Stimulated activated naive B cell treated with anti-CD40 and anti-IgM and Interleukin-4, amounts not matched to agents 10 μg/mL and 1 μg/mL and 100 μg/mL, for 72 hours (primary cell): ENCODE measurements around the gene DIP2B.
"Not testable (repeated sequence)": the region's sequence is repeated elsewhere in the genome, so short reads cannot be mapped to it uniquely, and the experiment has no call there.

Experiments used
- ATAC-seq, 2 donors: fragments of 150-1000 bp; cut with Tn5 transposase; replicated peaks; 2 replicates each; pipeline ENCODE4 v1.10.0; 2021; ENCODE audit warnings: moderate library complexity in 1 of 2
- DNase-seq: peaks from one replicate; pipeline ENCODE4 v3.0.0; 2021
- H3K27ac Mint-ChIP-seq: one replicate; pipeline ENCODE4 v1.8.0; 2022; ENCODE audit warnings: mild to moderate bottlenecking, mixed read lengths
- H3K27me3 Mint-ChIP-seq, 2 donors: one replicate each; pipeline ENCODE4 v1.8.0; 2022; ENCODE audit warnings: mixed read lengths in 2 of 2
- H3K36me3 Mint-ChIP-seq, 2 donors: one replicate each; pipeline ENCODE4 v1.8.0; 2022; ENCODE audit warnings: mixed read lengths in 2 of 2, mild to moderate bottlenecking in 1 of 2
- H3K4me1 Mint-ChIP-seq, 2 donors: one replicate each; pipeline ENCODE4 v1.8.0; 2022; ENCODE audit warnings: mixed read lengths in 2 of 2, mild to moderate bottlenecking in 1 of 2
- H3K4me3 Mint-ChIP-seq, 2 donors: one replicate each; pipeline ENCODE4 v1.8.0; 2022; ENCODE audit warnings: mild to moderate bottlenecking in 2 of 2, mixed read lengths in 2 of 2, moderate library complexity in 1 of 2
- H3K9me3 Mint-ChIP-seq, 2 donors: one replicate each; pipeline ENCODE4 v1.8.0; 2022; ENCODE audit warnings: mixed read lengths in 2 of 2, mild to moderate bottlenecking in 1 of 2

The DIP2B gene

GRCh38 chr12:50672158-50672557 lies 167.4 kb downstream of the DIP2B start:
- Mint-ChIP-seq H3K4me3 (no peak overlapping the region), H3K9me3 (no peaks in the 10 kb centered on the region), H3K27me3 (no peaks in the 10 kb centered on the region), H3K27ac (no peak overlapping the region), H3K4me1 (peaks cover 0 to 4% of the 10 kb centered on the region in 2 donors), H3K36me3 (peaks cover 17 to 20% of the 10 kb centered on the region in 2 donors)
- DNase-seq (no peak), ATAC-seq (no peak)

DNA sequence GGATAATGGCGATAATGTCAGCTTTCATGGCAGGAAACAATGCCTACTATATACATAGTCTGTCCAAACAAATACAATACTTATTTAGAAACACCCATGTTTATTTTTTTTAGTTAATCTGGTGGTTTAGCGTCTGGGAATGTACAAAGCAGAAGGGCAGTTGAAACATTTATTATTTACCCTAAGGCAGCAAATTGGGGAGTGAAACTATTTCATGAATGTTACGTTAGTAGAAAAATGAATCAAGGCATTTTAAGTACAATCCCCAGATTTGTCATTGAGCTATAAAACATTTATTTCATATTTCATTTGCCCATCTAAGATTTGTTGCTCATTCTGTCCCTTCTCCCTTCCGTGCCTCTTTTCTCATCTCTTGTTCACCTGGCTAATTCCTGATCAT lies 172.0 kb downstream of the DIP2B start:
- Mint-ChIP-seq H3K27ac (peak overlapping the region; percentile 2), H3K9me3 (no peaks in the 10 kb centered on the region), H3K27me3 (no peaks in the 10 kb centered on the region), H3K4me3 (no peak overlapping the region), H3K4me1 (no peaks in the 10 kb centered on the region), H3K36me3 (peaks cover 15 to 30% of the 10 kb centered on the region in 2 donors)
- no peak for DNase-seq
- ATAC-seq, result no peak

GRCh38 chr12:50677858-50678257 lies 173.1 kb downstream of the DIP2B start:
- H3K9me3 Mint-ChIP-seq, result no peaks in the 10 kb centered on the region
- ATAC-seq (no peak), DNase-seq (no peak)
- H3K27me3 Mint-ChIP-seq, result no peaks in the 10 kb centered on the region
- H3K4me1 Mint-ChIP-seq, result no peaks in the 10 kb centered on the region
- no peak overlapping the region for H3K4me3 Mint-ChIP-seq
- no peak overlapping the region for H3K27ac Mint-ChIP-seq
- H3K36me3 Mint-ChIP-seq, result peaks cover 17 to 30% of the 10 kb centered on the region in 2 donors

GRCh38 chr12:50678650-50679365 lies 174.0 kb downstream of the DIP2B start:
- H3K9me3 Mint-ChIP-seq, result no peaks in the 10 kb centered on the region
- peaks cover 18 to 30% of the 10 kb centered on the region in 2 donors for H3K36me3 Mint-ChIP-seq
- H3K27me3 Mint-ChIP-seq, result no peaks in the 10 kb centered on the region
- DNase-seq (no peak), ATAC-seq (no peak)
- no peak overlapping the region for H3K4me3 Mint-ChIP-seq
- H3K27ac Mint-ChIP-seq, result no peak overlapping the region
- H3K4me1 Mint-ChIP-seq, result no peaks in the 10 kb centered on the region

GRCh38 chr12:50679612-50680011 lies 174.8 kb downstream of the DIP2B start:
- H3K4me3 Mint-ChIP-seq, result no peak overlapping the region
- no peak for ATAC-seq
- no peak overlapping the region for H3K27ac Mint-ChIP-seq
- H3K9me3 Mint-ChIP-seq, result no peaks in the 10 kb centered on the region
- H3K27me3 Mint-ChIP-seq, result no peaks in the 10 kb centered on the region
- no peaks in the 10 kb centered on the region for H3K4me1 Mint-ChIP-seq
- no peak for DNase-seq
- peaks cover 18 to 27% of the 10 kb centered on the region in 2 donors for H3K36me3 Mint-ChIP-seq

GRCh38 chr12:50681064-50681463 lies 176.3 kb downstream of the DIP2B start:
- DNase-seq, ATAC-seq, H3K27me3 Mint-ChIP-seq, H3K4me1 Mint-ChIP-seq, H3K27ac Mint-ChIP-seq, H3K9me3 Mint-ChIP-seq, H3K4me3 Mint-ChIP-seq: not testable (repeated sequence)
- peaks cover 18 to 22% of the 10 kb centered on the region in 2 donors for H3K36me3 Mint-ChIP-seq

DNA sequence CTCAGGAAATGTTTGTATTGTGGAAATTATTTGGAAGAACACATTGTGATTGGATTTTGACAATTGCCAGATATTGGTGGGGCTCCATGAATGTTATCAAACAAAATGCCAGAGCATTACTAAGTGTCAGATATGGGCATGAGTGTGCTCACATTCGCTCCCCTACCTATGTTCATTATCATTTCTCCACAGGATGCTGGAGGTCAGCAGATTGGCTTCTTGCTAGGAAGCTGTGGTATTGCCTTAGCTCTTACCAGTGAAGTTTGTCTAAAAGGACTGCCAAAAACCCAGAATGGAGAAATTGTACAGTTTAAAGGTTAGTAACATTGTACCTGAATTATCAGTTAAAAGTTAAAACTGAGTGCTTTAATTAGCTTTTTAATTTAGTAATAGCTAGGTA lies 180.9 kb downstream of the DIP2B start:
- H3K4me1 Mint-ChIP-seq, result peaks cover 0 to 2% of the 10 kb centered on the region in 2 donors
- no peaks in the 10 kb centered on the region for H3K27me3 Mint-ChIP-seq
- H3K27ac Mint-ChIP-seq, result no peak overlapping the region
- H3K36me3 Mint-ChIP-seq, result peaks cover 22 to 39% of the 10 kb centered on the region in 2 donors
- H3K9me3 Mint-ChIP-seq, result no peaks in the 10 kb centered on the region
- DNase-seq (no peak), ATAC-seq (no peak)
- no peak overlapping the region for H3K4me3 Mint-ChIP-seq

GRCh38 chr12:50686406-50686805 lies 181.6 kb downstream of the DIP2B start:
- Mint-ChIP-seq H3K4me1 (peaks cover 0 to 2% of the 10 kb centered on the region in 2 donors), H3K9me3 (no peaks in the 10 kb centered on the region), H3K4me3 (no peak overlapping the region), H3K27ac (no peak overlapping the region), H3K27me3 (no peaks in the 10 kb centered on the region), H3K36me3 (peaks cover 18 to 40% of the 10 kb centered on the region in 2 donors)
- ATAC-seq (no peak), DNase-seq (no peak)

DNA sequence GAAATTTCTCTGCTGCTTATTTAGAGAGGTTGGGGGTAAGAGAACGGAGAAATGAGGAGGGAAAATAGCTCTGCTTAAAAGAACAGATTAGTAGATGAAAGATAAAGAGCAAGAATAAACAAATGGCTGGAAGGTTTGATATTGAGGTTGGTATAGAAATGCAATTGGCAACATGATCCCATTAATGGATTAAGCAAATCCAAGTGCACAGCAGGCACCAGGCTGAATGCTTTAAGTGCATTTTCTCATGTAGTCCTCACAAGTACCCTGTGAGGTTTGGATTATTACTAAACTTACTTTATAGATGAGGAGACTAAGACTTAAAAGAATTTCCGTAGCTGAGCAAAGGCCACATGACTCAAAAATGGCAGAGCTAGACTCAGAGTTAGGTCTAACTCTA lies 182.2 kb downstream of the DIP2B start:
- Mint-ChIP-seq H3K9me3 (no peaks in the 10 kb centered on the region), H3K4me3 (no peak overlapping the region), H3K27ac (no peak overlapping the region), H3K27me3 (no peaks in the 10 kb centered on the region), H3K4me1 (peaks cover 0 to 2% of the 10 kb centered on the region in 2 donors), H3K36me3 (peaks cover 15 to 36% of the 10 kb centered on the region in 2 donors)
- no peak for ATAC-seq
- no peak for DNase-seq

DNA sequence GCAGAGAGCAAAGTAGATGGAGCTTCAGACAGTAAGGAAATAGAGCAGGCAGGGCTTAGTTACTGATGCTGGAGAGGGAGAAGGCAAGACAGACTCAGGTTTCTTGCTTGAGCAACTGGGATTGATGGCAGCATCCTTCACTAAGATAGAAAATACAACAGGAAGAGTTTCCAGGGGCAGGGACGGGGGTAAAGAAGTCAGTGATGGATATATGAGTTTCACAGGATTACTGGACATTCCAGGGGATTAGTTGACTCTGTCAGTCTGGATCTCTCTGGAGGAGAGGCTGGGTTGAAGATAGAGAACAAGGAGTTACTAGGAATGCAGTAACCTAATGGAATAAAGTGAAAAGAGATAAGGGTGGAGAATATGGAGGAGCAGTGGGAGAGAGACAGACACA lies 184.7 kb downstream of the DIP2B start:
- Mint-ChIP-seq H3K27me3 (no peaks in the 10 kb centered on the region), H3K36me3 (peaks cover 15 to 38% of the 10 kb centered on the region in 2 donors), H3K27ac (no peak overlapping the region), H3K9me3 (no peaks in the 10 kb centered on the region), H3K4me3 (no peak overlapping the region), H3K4me1 (peaks cover 0 to 2% of the 10 kb centered on the region in 2 donors)
- DNase-seq (no peak), ATAC-seq (no peak)

DNA sequence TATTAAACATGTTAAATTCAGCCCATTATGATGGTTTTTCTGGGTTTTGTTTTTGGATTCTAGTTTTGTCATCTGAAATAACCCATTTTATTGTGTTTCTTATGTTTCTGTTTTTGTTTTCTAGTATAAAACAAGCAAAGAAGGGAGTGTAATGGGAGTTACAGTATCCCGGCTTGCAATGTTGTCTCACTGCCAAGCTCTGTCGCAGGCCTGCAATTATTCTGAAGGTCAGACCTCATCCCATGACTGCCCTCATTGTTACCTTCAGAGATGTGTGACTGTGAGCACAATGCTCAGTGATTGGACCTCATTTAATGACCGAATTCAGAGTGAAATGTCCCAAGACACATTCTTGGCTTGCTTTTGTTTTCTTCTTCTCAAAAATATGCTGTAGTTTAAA lies 186.1 kb downstream of the DIP2B start:
- no peaks in the 10 kb centered on the region for H3K27me3 Mint-ChIP-seq
- DNase-seq (no peak), ATAC-seq (no peak)
- no peaks in the 10 kb centered on the region for H3K9me3 Mint-ChIP-seq
- H3K27ac Mint-ChIP-seq, result no peak overlapping the region
- peaks cover 23 to 39% of the 10 kb centered on the region in 2 donors for H3K36me3 Mint-ChIP-seq
- H3K4me3 Mint-ChIP-seq, result no peak overlapping the region
- peaks cover 0 to 2% of the 10 kb centered on the region in 2 donors for H3K4me1 Mint-ChIP-seq

DNA sequence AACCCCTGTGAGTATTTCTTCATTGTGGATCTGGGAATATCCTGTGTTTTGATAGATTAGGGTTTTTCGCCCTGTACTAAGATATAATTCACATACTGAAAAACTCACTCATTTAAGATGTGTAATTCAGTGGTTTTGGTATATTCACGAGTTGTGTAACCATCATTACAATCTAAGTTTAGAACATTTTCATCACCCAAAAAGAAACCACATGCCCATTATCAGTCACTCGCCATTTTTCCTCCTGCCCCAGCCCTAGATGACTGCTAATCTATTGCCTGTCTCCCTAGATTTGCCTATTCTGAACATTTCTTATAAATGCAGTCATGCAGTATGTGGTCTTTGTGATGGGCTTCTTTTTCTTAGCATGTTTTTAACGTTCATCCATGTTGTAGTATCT lies 191.2 kb downstream of the DIP2B start:
- H3K27ac Mint-ChIP-seq, result peak overlapping the region; percentile 5

GRCh38 chr12:50696931-50697330 lies 192.1 kb downstream of the DIP2B start:
- Mint-ChIP-seq H3K4me3 (no peak overlapping the region), H3K9me3 (no peaks in the 10 kb centered on the region), H3K36me3 (peaks cover 31 to 39% of the 10 kb centered on the region in 2 donors), H3K27ac (no peak overlapping the region), H3K4me1 (no peaks in the 10 kb centered on the region), H3K27me3 (no peaks in the 10 kb centered on the region)
- no peak for ATAC-seq
- DNase-seq, result no peak

More for the DNA sequence above, 191.2 kb downstream of the DIP2B start:
- Mint-ChIP-seq H3K4me1 (no peaks in the 10 kb centered on the region), H3K36me3 (peaks cover 29 to 38% of the 10 kb centered on the region in 2 donors), H3K9me3 (no peaks in the 10 kb centered on the region), H3K27me3 (no peaks in the 10 kb centered on the region), H3K4me3 (no peak overlapping the region)
- DNase-seq (no peak), ATAC-seq (no peak)

DNA sequence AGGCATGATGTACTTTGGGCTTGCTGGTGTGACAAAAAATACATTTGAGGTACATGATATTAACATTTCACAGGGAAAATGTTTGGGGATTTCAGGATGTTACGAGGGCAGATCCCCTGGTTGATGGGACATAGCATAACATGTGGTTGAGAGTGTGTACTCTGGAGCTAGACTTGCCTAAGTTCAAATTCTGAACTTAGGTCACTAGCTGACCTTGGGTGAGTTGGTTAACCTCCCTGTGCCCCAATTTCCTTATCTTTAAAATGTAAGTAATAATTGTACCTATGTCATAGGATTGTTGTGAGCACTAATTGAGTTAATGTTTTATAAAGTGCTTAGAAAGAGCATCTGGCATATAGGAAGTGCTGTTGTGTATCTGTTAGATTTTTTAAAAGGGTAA lies 194.4 kb downstream of the DIP2B start:
- Mint-ChIP-seq H3K9me3 (no peaks in the 10 kb centered on the region), H3K27ac (no peak overlapping the region), H3K27me3 (no peaks in the 10 kb centered on the region), H3K4me1 (no peaks in the 10 kb centered on the region), H3K4me3 (no peak overlapping the region), H3K36me3 (peaks cover 31 to 35% of the 10 kb centered on the region in 2 donors)
- no peak for ATAC-seq
- DNase-seq, result no peak

DNA sequence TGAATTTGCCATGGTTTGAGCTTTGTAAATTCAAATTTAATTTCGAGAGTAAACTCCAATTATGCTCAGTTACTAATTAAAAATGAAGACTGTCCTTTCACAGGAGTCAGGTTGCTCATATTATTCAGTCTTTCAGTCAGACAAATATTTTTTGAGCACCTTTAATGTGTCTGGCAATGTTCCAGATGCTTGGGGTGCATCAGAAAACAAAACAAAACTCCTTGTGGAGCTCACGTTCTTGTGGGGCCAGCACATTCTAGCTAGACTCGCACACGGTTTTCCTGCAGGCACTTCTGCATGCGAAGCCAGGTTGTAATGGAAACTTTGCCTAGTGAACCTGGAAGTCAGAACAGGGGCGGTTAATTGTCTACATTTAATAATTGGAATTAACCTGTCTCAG lies 195.2 kb downstream of the DIP2B start:
- Mint-ChIP-seq H3K4me3 (no peak overlapping the region), H3K9me3 (no peaks in the 10 kb centered on the region), H3K4me1 (no peaks in the 10 kb centered on the region), H3K27ac (no peak overlapping the region), H3K27me3 (no peaks in the 10 kb centered on the region), H3K36me3 (peaks cover 36 to 38% of the 10 kb centered on the region in 2 donors)
- ATAC-seq (no peak), DNase-seq (no peak)
